SK-N-MC (cell line): ENCODE measurements around the gene CRACR2A.

Source experiments
- EZH2 ChIP-seq: fragments of 200-600 bp; sonication (generic); IDR thresholded peaks from one replicate; pipeline ENCODE4 v1.6.1; 2017; ENCODE audit warnings: antibody characterized with exemption
- POLR2AphosphoS5 ChIP-seq: IDR thresholded peaks from 2 replicates; pipeline ENCODE4 v1.6.1; 2012; ENCODE audit warnings: mild to moderate bottlenecking, low read depth, low read length, borderline replicate concordance

DNA sequence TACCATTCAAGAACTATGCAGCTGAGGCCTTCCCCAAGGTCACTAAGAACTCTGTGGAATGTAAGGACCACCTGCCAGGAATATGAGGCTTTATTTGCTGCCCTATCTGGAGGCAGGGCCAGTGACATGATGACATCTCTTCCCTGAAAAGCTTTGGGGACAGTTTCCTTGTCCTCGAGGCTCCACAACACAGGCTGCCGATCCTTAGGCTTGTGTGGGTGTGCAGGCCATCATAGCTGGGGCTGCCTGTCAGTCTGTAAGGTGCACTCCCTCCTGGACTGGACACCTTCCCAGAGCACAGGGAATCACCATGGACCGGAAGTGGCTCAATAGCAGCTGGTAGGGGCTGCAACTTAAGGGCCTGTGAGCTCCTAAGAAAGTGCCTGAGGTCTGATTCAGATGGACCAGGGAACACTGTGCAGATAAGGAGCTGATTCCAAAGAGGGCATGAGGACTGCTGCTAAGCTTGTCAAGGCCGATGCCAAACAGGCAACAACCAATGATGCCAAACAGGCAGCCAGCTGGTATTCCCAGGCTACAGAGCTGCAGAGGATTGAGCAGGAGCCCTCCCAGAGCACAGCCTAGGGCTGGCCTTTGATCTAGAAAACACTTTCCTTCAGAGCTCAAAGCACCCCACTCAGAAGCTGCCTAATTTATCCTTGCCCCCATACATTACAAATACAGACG is 84.3 kb downstream of the CRACR2A start:
- TF ChIP-seq EZH2 (no peak), POLR2AphosphoS5 (no peak)
